Measurements from ENCODE around the gene C20orf96. TPM values are rescaled to one million over a fixed set of nuclear protein-coding genes. Genes with fewer than 3 reads are reported as not detected.

Gene C20orf96
- total and polyA plus RNA-seq, 2 of the 4 experiments (the other 2 are of a cell fraction): 2.0 to 9.8 TPM

DNA sequence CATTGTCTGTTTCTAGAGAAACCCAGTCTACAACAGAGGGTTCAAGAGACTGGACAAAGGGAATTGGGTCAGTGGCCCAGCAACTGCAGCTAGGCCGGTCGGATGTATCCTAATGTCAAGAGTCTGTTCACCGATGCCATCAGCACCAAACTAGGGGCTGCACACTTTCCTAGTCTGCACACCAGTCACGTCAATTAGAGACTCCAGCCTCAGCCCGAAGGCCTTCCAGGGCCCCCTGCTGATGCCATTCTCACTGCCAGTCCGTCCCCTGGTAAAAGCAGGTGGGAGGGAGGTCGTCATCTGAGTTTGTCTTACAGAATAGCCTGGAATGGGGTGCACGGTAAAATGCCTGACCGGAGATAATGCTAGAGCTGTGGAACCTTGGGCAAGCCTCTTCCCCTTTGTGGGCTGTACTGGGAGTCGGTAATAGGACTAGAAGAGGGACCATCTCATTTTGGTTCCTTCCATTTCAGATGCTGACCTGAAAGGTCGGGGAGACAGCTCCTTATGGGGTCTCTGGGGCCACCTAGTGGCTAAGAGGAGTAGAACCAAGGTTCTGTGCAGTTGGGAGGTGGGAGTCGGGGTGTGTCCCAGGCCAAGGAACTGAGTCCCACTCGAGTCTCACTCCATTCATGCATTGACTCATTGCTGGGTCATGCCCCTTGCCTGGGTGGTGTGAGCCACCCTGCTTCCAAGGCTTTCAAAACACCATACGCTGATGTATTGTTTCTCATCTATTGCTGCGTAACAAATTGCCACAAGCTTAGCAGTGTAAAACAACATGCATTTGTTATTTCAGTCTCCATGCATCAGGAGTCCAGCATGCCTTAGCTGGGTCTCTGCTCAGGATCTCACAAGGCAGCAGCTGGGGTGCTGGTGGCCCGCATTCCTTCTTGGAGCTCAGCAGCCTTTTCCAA is 39.9 kb upstream of the C20orf96 start:
- H2BK20ac ChIP-seq (ENCODE audit: low read depth, low read length): no peak overlapping the region
- H2AFZ ChIP-seq (replicated peaks; ENCODE audit: low read length, poor library complexity): peak overlapping the region; percentile 53
- H3K27me3 ChIP-seq (ENCODE audit: control insufficient read depth, insufficient read depth, low read length): no peaks in the 10 kb centered on the region
- peaks cover 24 to 40% of the 10 kb centered on the region in 2 experiments for H3K79me1 ChIP-seq (ENCODE audit: low read depth in 1 of 2, low read length in 2 of 2)
- no peak overlapping the region for H2BK5ac ChIP-seq (ENCODE audit: low read depth, low read length, poor library complexity, severe bottlenecking)
- intact Hi-C loops (cut with micrococcal nuclease) (loop anchor here (1.0 to 2.0 kb wide), 2 partner anchors 64 to 121 kb away; no protein-coding TSS in a partner anchor), in situ Hi-C loops (cut with MboI; ENCODE audit: low sequenced_read_pairs) (loop anchor here (10.0 kb wide), 1 partner anchor 116 kb away; no protein-coding TSS in a partner anchor), dilution Hi-C loops (cut with HindIII; ENCODE audit: low sequenced_read_pairs, unreplicated experiment) (no loop called here)
- no peak overlapping the region for H2BK120ac ChIP-seq (ENCODE audit: low read depth, low read length)
- H3K4me1 ChIP-seq (ENCODE audit: control insufficient read depth, insufficient read depth, low read length): peaks cover 14% of the 10 kb centered on the region
- H2BK15ac ChIP-seq (ENCODE audit: low read depth, low read length): no peak overlapping the region
- peak; percentile 30 for ATAC-seq (ENCODE audit: low read depth)
- H2AK5ac ChIP-seq (ENCODE audit: low read depth, low read length): no peak overlapping the region
- H3K4me2 ChIP-seq (ENCODE audit: low read depth, low read length): no peak overlapping the region; the same call in 1 of the 2 replicates
- H4K91ac ChIP-seq (ENCODE audit: insufficient read depth, low read depth, low read length): no peak overlapping the region
- H4K8ac ChIP-seq (ENCODE audit: low read depth in 2 of 2, low read length in 2 of 2): no peak overlapping the region
- 95% methylated on average over 3 of the region's 16 CpGs; no CpG with 5 or more reads in 1 of the 2 experiments for WGBS, 2 experiments (ENCODE audit: extremely low coverage in 2 of 2, insufficient read length in 1 of 2)
- no peak overlapping the region for H3K14ac ChIP-seq (replicated peaks; ENCODE audit: low read depth, low read length)
- no peak overlapping the region for H3K23ac ChIP-seq (ENCODE audit: low read depth, low read length)
- peaks cover 10% of the 10 kb centered on the region; the same call in 1 of the 2 replicates for H3K36me3 ChIP-seq (ENCODE audit: control insufficient read depth, insufficient read depth, low read length)
- H3K4ac ChIP-seq (ENCODE audit: low read depth, low read length): no peak overlapping the region
- no peak overlapping the region for H4K5ac ChIP-seq (ENCODE audit: low read depth, low read length)
- H3K4me3 ChIP-seq (ENCODE audit: insufficient read depth, low read depth, low read length): no peak overlapping the region
- CTCF ChIA-PET: interaction anchor here (0.6 to 1.5 kb wide), 9 partner anchors 14 to 122 kb away, joined by 3 to 5 read pairs (median 3); no protein-coding TSS in a partner anchor
- no peak overlapping the region for H3K27ac ChIP-seq (ENCODE audit: insufficient read depth, low read length)
- peak; percentile 94 for TF ChIP-seq RAD21 (IDR thresholded peaks at IDR 0.05; ENCODE audit: low read length)
- no peak for TF ChIP-seq MXI1 (IDR thresholded peaks at IDR 0.05; ENCODE audit: borderline replicate concordance, low read depth, low read length)
- peak; percentile 27; the same call in 1 of the 2 replicates for TF ChIP-seq POLR2A (IDR thresholded peaks at IDR 0.05; ENCODE audit: low read depth, low read length)
- TF ChIP-seq, protein P1, sequence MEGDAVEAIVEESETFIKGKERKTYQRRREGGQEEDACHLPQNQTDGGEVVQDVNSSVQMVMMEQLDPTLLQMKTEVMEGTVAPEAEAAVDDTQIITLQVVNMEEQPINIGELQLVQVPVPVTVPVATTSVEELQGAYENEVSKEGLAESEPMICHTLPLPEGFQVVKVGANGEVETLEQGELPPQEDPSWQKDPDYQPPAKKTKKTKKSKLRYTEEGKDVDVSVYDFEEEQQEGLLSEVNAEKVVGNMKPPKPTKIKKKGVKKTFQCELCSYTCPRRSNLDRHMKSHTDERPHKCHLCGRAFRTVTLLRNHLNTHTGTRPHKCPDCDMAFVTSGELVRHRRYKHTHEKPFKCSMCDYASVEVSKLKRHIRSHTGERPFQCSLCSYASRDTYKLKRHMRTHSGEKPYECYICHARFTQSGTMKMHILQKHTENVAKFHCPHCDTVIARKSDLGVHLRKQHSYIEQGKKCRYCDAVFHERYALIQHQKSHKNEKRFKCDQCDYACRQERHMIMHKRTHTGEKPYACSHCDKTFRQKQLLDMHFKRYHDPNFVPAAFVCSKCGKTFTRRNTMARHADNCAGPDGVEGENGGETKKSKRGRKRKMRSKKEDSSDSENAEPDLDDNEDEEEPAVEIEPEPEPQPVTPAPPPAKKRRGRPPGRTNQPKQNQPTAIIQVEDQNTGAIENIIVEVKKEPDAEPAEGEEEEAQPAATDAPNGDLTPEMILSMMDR (conservative IDR thresholded peaks at IDR 0.05; ENCODE audit: low read depth, low read length): peak; percentile 90
- peak; percentile 89 for TF ChIP-seq SMC3 (IDR thresholded peaks at IDR 0.05; ENCODE audit: low read depth, low read length)
- TF ChIP-seq ELK1 (IDR thresholded peaks at IDR 0.05; ENCODE audit: borderline replicate concordance, low read depth, low read length): no peak
- no peak for TF ChIP-seq RCOR1 (IDR thresholded peaks at IDR 0.05; ENCODE audit: insufficient replicate concordance, low read length)
- peak; percentile 66 for DNase-seq
- H3K9me1 ChIP-seq (ENCODE audit: insufficient read depth, low read length): no peaks in the 10 kb centered on the region; the same call in 1 of the 2 replicates
- POLR2A ChIA-PET (ENCODE audit: unreplicated experiment): interaction anchor here (0.5 to 1.3 kb wide), 2 partner anchors 14 to 16 kb away, joined by 3 to 4 read pairs; partner anchors contain the start of gene NRSN2
- H3K9ac ChIP-seq (ENCODE audit: low read depth, low read length): no peak overlapping the region
- no peak overlapping the region for H3K18ac ChIP-seq (ENCODE audit: low read depth, low read length)
- no peaks in the 10 kb centered on the region for H3K9me3 ChIP-seq (ENCODE audit: control insufficient read depth, insufficient read depth, low read length)
- peaks cover 45% of the 10 kb centered on the region for H4K20me1 ChIP-seq (ENCODE audit: insufficient read depth, low read length)
- peak overlapping the region; percentile 83 for H2AK9ac ChIP-seq (replicated peaks; ENCODE audit: low read depth, low read length, poor library complexity)
- no peak overlapping the region for H3K56ac ChIP-seq (ENCODE audit: extremely low read depth, insufficient read depth, low read length)
- BruUV-seq (replicated peaks): no TSS peak
